NCI-H1436 (cell line): ENCODE data around the gene KNG1.
"Not testable (repeated sequence)": the region's sequence is repeated elsewhere in the genome, so short reads cannot be mapped to it uniquely, and the experiment has no call there.

ENCODE experiments used
- DNase-seq: peaks from one replicate; lab custom pipeline; 2025; lab: John Stamatoyannopoulos, UW

Gene KNG1

GRCh38 chr3:186717039-186717457, at the start of gene KNG1:
KNG1 (plus strand) TSS chr3:186717359; CDS start chr3:186717543, 184 bp downstream.
- DNase-seq: no peak

- no peak for DNase-seq
Measured at GRCh38 chr3:186668426-186668825, 48.7 kb upstream of the KNG1 start.

GRCh38 chr3:186669378-186670084, 47.6 kb upstream of the KNG1 start:
- DNase-seq: no peak

DNA sequence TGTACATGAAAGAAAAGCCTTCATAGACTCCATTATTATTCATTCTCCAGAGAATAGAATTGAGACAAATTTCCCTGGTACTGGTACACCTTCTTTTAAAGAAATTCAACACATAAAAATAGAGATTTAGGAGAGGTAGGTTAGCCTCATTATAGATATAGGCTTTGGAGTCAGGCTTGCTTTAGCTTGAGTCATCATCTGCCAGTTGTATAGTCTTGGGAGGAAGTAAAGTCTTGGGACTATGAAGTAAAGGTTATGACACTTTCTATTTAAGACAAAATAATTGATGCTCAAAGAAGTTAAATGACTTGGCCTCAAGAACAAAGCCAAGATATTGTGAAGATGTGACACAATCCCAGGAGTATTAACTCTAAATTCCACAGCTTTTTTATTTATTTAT, 47.0 kb upstream of the KNG1 start:
- DNase-seq: no peak

DNA sequence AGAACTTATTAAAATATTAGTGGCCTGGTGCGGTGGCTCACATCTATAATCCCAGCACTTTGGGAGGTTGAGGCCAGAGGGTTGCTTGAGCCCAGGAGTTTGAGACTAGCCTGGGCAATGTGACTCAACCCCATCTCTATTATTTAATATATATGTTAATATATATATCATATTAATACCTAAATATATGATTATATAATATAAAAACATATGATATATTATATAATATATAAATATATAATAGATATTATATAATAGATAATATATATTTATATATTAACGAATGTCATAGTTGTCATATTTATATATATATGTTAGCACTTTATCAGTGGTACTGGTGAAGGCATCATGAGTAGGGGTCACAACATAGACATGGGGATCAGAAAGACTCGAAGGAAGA, 46.1 kb upstream of the KNG1 start:
- DNase-seq: no peak

- DNase-seq: no peak
Measured at GRCh38 chr3:186678604-186679003, 38.6 kb upstream of the KNG1 start.

DNA sequence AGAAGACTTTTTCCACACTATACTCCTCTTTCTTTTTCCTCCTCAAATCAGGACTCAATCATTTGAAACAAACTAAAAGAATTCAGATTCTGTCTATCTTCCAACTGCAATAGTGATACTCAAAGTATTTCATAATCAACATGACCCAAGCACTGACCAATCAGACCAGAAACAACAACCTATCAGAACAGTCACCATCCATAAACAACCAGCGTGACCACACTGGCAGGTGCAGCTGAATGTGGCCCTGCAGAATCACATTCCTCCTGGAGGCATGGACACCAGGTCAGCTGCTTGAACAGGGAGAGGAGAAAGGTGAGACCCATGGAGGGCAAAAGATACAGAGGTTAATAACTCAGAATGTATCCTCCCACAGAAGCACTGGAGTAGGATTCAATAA, 38.0 kb upstream of the KNG1 start:
- DNase-seq: no peak

- DNase-seq: no peak
Measured at GRCh38 chr3:186680869-186681268, 36.3 kb upstream of the KNG1 start.

DNA sequence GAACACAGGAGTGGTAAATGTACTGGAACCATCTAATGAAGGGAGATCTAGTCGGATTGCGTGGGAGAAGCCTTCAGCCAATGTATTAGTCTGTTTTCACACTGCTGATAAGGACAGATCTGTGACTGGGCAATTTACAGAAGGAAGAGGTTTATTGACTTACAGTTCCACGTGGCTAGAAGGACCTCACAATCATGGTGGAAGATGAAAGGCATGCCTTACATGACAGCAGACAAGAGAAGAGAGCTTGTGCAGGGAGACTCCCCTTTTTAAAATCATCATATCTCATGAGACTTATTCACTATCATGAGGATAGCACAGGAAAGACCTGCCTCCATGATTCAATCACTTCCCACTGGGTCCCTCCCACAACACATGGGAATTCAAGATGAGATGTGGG, 34.3 kb upstream of the KNG1 start:
- no peak for DNase-seq

- no peak for DNase-seq
Measured at GRCh38 chr3:186683979-186684378, 33.2 kb upstream of the KNG1 start.

DNA sequence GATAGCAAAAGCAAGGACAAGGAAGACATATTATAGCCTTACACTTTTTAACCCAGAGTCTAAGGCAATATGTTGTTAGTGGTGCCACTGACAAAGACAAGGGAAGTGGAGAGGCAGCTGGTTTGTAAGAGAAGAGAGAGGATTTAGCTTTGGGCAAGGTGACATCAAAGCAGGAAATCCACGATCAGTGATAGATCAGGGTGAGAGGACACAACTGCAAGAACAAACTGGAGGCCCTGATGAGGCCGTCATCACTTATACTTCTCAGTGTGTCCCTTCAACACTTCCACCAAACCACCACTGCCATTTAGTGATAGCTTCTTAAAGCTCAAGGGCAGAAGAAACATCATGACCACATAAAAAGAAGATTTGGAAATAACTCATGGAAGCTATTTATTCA, 30.7 kb upstream of the KNG1 start:
- not testable (repeated sequence) for DNase-seq

DNA sequence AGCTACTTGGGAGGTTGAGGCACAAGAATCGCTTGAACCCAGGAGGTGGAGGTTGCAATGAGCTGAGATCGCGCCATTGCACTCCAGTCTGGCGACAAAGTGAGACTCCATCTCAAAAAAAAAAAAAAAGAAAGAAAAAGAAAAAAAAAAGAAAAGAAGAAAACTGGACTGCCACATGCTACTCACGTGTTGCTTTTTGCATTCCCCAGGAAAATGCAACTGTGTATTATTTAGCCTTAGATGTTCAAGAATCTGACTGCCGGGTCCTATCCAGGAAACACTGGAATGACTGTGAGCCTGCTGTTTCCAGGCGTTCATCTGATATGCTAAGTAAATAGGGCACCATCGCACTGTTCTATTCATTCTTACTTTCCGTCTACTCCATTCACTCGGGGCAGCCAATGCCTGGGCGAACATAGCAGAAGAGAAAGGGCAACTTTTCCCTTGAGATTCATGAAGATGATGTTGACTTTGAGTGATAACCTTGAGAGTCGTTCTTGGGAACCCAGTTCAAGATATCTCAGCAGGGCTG, 30.0 kb upstream of the KNG1 start:
- DNase-seq: no peak

- DNase-seq: not testable (repeated sequence)
Measured at GRCh38 chr3:186690304-186690703, 26.9 kb upstream of the KNG1 start.

DNA sequence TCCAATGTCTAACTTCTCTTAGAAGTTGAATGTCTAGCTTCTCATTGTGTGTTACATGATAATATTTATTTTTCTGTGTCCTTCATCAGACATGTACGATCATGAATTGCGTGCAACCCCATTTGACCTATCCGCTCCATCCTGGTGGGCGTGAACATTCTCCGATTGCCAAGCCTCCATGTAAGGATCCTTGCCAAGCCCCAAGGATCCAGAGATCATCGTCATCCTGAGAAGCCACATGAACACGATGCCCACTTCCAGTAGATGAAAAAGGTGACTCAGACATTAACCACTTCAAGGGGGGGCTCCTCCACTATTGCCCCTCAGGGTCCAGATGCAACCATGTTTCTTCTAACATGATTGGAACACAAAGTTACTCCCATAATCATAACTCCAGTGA, 25.5 kb upstream of the KNG1 start:
- no peak for DNase-seq

GRCh38 chr3:186693843-186694242, 23.3 kb upstream of the KNG1 start:
- no peak for DNase-seq

DNA sequence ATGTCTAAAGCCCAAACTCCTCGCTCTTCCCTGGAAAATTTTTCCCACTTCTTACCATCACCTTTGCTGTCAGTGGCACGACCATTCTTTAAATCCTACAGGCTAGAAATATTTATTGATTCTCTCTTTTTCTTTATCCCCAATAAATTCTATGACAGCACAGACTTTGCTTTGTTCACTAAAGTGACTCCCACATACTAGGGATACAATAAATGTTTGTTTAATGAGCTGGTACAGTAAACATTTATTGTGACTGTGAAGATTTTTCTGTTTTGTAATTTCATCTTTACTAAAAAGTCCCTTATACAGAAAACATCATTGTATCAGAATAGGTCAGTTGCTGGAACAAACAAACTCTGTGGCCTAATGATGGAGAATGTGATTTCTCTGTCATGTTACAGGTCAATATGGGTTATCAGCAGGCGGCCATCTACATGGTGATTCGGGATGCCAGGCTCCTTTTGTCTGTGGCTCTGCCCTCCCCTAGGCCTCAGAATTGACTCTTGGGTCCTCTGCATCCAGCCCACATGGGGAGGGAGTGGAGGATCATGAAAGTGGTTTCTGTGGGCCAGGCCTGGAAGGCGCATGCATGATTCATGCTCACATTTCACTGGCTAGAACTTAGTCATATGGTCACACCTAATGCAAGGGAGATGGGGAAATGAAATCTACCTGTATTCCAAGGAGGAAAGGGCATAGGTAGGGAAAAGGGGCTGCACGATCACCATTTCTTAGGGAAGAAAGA, 22.7 kb upstream of the KNG1 start:
- DNase-seq: no peak

DNA sequence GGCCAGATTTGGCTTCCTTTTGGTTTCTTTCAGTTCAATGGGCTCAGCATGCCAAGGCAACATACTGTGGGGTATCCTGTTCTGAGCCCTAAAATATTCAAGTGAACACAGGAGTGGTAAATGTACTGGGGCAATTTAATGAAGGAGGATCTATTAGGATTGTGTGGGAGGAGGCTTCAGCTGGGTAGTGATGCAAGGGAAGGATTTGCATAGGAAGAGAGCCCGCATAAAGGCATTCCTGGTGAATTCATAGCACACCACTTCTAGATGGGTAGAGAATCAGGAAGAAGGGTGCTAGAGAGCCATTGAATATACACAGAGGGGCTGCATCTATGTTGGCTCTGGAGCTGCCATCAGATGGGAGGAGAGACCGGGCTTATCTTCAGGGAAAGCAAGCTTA, 20.6 kb upstream of the KNG1 start:
- no peak for DNase-seq

DNA sequence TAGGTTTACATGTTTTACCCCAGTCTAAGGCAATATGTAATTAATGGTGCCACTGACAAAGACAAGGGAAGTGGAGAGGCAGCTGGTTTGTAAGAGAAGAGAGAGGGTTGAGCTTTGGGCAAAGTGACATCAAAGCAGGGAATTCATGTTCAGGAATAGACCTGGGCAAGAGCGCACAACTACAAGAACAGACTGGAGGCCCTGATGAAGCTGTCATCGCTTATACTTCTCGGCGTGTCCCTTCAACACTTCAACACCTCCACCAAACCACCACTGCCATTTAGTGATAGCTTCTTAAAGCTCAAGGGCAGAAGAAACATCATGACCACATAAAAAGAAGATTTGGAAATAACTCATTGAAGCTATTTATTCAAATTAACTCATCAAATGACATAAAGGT, 19.6 kb upstream of the KNG1 start:
- DNase-seq: no peak

DNA sequence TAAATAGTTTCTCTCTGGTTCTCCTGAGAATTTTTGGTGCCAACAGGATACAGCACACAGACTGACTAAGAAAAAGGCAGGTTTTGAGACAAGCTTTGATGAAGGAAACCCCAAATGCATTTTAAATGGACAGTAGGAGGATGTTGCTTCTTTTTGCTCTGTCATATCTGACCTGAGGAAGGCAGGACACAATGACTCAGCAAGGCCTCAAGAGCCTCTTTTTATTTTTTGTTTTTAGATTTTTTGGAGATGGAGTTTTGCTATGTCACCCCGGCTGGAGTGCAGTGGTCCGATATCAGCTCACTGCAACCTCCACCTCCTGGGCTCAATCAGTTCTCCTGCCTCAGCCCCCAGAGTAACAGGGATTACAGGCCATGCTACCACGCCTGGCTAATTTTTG, 16.9 kb upstream of the KNG1 start:
- DNase-seq: no peak

DNA sequence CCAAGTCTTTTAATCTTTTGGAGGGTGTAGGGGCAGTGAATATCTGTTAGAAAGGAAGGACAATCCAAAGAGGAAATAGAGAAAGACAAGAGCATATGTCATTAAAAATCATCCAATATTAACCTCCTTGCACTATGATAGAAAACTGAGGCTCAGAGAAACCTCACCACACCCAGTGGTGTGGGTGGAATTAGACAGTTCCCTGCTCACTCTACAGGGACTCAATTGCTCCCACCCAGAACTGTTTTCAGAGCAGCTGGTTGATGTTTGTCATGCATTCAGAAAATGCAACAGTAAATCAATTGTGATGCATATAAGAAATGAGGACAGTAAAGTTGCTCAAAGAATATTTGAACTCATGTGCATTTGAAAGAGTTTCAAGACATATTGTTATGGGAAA, 14.7 kb upstream of the KNG1 start:
- DNase-seq: not testable (repeated sequence)

DNA sequence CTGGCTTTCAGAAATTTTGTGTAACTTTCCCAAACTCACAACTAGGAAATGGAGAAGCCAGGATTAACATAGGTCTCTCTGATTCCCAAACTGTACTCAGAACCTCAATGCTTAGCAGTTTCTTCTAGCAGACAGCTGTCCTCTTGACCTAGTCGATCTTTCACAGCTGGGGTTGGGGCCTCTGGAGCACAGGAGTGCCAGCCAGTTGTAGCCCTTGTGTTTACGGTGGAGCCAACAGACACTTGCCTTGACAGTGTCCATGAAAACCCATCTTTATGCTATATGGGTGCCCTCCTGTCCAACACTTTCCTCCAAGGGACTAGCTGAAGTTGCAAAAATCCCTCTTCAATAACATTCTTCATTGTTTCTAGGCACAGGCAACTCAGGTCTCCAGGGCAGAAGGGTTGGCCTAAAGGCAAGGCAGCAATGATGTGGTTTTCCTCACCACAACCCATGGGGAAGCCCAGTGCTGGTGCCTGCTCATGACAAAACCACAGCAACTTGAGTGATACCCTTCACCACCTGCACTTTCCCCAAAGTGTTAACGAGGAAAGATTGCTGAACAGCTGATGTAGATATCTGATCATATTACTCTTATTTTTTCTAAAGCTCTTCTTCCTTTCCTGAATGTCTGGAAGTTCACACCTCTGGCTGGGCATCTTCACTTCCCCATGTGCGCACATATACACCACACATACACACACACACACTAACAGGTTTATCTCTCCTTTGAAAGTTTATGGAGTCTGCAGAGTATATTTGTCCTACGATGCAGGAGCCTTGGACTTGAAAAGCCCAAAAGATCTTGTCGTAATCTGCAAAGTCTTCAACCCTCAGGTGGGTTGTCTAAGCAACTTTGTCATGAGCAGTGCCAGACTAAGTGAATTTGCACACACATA, 11.0 kb upstream of the KNG1 start:
- DNase-seq: no peak

- no peak for DNase-seq
Measured at GRCh38 chr3:186708983-186709679, 8.0 kb upstream of the KNG1 start.
